ENCODE data around the gene SUSD3.

DNA sequence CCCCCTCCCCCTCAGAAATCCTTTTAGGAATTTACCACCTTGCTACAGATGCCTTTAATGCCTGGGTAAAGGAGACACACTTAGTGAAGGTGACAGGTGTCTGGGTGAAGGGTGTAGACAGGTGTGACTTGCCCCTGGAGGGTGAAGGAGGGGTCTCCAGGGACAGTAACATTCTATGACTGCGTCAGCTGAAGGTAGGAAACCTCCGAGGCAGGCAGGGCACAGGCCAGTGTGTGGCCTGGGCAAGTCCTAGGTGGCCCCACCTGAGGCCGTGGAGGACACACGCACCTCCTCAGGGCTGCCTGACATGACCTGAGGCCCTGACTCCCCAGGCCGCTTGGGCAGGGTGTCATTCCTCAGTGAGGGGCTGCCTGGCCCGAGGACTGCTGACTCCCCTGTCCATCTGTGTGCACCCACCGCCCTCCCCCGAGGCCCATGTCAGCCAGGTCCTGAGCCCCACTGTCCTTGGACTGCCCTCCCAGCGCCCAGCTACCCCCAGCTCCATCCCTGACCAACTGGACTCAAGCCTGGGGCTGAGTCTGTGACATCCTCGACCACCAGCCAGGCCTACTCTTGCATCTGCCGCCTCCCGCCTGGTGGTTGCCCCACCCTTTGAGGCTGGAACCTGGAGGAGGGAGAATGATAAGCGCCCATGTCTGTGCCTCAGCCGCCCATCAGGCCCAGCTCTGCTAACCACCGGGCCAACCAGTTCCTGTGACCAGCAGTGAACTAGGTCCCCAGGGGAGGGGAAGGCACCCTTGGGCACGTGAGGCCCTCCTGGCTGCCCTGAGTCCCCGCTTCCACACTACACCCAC is 55.9 kb downstream of the SUSD3 start:
- TF ChIP-seq, protein P1, sequence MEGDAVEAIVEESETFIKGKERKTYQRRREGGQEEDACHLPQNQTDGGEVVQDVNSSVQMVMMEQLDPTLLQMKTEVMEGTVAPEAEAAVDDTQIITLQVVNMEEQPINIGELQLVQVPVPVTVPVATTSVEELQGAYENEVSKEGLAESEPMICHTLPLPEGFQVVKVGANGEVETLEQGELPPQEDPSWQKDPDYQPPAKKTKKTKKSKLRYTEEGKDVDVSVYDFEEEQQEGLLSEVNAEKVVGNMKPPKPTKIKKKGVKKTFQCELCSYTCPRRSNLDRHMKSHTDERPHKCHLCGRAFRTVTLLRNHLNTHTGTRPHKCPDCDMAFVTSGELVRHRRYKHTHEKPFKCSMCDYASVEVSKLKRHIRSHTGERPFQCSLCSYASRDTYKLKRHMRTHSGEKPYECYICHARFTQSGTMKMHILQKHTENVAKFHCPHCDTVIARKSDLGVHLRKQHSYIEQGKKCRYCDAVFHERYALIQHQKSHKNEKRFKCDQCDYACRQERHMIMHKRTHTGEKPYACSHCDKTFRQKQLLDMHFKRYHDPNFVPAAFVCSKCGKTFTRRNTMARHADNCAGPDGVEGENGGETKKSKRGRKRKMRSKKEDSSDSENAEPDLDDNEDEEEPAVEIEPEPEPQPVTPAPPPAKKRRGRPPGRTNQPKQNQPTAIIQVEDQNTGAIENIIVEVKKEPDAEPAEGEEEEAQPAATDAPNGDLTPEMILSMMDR (IDR thresholded peaks at IDR 0.05; ENCODE audit: extremely low read depth in 1 of 2, insufficient read depth in 1 of 2, low read depth in 1 of 2, low read length in 2 of 2), result no peak
- no peak for TF ChIP-seq FOS (IDR thresholded peaks at IDR 0.05; ENCODE audit: borderline replicate concordance, insufficient read depth, low read length)
- no peak for TF ChIP-seq MAX (IDR thresholded peaks at IDR 0.05; ENCODE audit: insufficient read depth, insufficient read length)
- no peak for TF ChIP-seq EZH2 (IDR thresholded peaks at IDR 0.05; ENCODE audit: borderline replicate concordance, low read depth, low read length, severe bottlenecking)
- TF ChIP-seq POLR2AphosphoS5 (IDR thresholded peaks at IDR 0.05; ENCODE audit: insufficient read depth, low read depth, low read length), result no peak

Measured in endothelial cell of umbilical vein (primary cell).